ENCODE results near the gene FCAR.
"Not testable (repeated sequence)": the region's sequence is repeated elsewhere in the genome, so short reads cannot be mapped to it uniquely, and the experiment has no call there.

Gene FCAR

GRCh38 chr19:54873990-54874389 is at the start of gene FCAR:
TSS of gene FCAR (plus strand) at chr19:54874235. CDS start at chr19:54874290, 55 bp downstream.
- DNase-seq (ENCODE audit: low spot score) = no peak

GRCh38 chr19:54824416-54824815 is 49.6 kb upstream of the FCAR start:
- DNase-seq (ENCODE audit: low spot score) = not testable (repeated sequence)

- DNase-seq (ENCODE audit: low spot score) = not testable (repeated sequence)
Observed at GRCh38 chr19:54825326-54825725, 48.7 kb upstream of the FCAR start.

DNA sequence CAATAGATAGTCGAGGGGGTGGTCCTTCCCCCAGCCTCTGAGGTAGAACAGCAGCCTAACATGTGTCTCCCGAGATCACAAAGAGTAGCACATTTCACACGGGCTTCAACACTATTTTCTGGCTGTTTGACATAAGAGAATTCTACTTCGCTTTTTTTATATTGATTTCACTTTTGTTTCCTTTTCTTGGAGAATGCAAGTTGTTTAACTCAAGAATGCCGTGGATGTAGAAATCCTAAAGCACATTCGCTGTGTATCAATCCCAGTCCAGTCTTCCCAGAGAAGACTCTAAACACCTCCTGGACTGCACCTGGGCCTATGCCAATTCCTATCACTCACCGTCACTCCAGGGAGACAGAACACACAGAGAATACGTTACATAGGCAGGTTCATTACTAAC is 46.0 kb upstream of the FCAR start:
- not testable (repeated sequence) for DNase-seq (ENCODE audit: low spot score)

GRCh38 chr19:54832496-54832895 is 41.5 kb upstream of the FCAR start, which contains the start of gene KIR2DS4:
TSS of gene KIR2DS4 (plus strand) at chr19:54832676.
- DNase-seq (ENCODE audit: low spot score) = not testable (repeated sequence)

GRCh38 chr19:54835126-54835525 is 38.9 kb upstream of the FCAR start:
- DNase-seq (ENCODE audit: low spot score) = not testable (repeated sequence)

- not testable (repeated sequence) for DNase-seq (ENCODE audit: low spot score)
Observed at GRCh38 chr19:54837522-54837921, 36.5 kb upstream of the FCAR start.

GRCh38 chr19:54843171-54843570 is 30.9 kb upstream of the FCAR start:
- DNase-seq (ENCODE audit: low spot score) = not testable (repeated sequence)

DNA sequence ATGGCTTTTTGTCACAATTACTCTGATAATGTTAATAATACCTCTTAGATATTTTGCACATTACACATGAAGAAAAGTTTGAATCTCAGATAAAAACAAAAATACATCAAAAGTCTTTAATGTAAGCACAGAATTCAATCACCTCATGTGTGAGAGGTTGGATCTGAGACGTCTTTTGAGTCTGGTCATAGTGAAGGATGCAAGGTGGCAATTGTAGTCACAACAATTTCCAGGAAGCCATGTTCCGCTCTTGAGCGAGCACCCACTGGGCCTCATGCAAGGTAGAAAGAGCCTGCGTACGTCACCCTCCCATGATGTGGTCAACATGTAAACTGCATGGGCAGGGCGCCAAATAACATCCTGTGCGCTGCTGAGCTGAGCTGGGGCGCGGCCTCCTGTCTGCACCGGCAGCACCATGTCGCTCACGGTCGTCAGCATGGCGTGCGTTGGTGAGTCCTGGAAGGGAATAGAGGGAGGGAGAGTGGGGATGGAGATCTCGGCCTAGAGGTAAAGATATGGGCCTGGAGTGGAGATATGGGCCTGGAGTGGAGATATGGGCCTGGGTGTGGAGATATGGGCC is 23.9 kb upstream of the FCAR start, which contains the start of gene KIR3DL2:
KIR3DL2 (plus strand) TSS at position 383 of the 580 bp plus-strand sequence; CDS start at position 416, 33 bp downstream.
- not testable (repeated sequence) for DNase-seq (ENCODE audit: low spot score)

DNA sequence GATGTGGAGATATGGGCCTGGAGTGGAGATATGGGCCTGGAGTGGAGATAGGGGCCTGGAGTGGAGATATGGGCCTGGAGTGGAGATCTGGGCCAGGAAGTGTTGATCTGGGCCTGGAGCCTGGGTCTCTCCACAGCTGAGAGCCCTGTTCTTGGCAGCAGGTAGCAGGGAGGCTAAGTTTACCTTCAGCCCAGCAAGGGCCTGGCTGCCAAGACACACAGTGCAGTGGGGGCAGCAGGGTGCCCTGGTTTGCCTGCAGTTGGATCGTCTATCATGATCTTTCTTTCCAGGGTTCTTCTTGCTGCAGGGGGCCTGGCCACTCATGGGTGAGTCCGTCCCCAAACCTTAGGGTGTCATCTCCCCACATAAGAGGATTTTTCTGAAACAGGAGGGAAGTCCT is 23.1 kb upstream of the FCAR start:
- no peak for DNase-seq (ENCODE audit: low spot score)

DNA sequence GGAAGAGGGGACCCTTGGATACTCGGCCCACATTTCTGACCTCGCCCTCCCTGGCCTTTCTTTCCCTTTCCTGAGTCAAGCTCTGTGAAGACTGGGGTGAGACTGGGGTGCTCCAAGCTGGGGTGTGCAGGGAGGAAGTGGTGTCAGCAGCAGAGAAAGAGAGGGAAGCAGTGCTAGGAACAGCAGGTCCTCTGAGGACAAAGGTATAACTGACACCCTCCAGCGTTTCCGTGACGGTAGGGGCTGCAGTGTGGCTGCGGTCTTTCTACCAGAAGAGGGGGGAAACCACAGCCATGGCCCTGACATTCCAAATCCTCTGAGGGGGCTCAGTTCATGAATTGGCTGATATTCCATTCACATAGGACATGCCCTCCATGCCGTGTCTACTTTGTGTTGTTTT is 22.7 kb upstream of the FCAR start:
- no peak for DNase-seq (ENCODE audit: low spot score)

DNA sequence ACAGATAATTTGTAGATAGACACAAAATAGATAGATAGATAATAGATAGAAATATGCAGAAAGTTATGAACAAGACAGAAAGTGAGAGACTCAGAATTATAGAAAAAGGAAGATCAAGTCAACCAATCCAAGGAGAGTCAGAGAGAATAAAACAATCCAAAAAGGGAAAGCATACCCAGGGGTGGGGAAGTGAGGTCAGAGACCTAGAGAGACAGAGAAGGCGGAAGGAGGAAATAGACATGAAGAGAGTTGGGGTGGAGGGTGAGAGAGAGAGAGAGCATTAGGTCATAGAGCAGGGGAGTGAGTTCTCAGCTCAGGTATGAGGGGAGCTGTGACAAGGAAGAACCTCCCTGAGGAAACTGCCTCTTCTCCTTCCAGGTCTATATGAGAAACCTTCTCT is 18.8 kb upstream of the FCAR start:
- not testable (repeated sequence) for DNase-seq (ENCODE audit: low spot score)

DNA sequence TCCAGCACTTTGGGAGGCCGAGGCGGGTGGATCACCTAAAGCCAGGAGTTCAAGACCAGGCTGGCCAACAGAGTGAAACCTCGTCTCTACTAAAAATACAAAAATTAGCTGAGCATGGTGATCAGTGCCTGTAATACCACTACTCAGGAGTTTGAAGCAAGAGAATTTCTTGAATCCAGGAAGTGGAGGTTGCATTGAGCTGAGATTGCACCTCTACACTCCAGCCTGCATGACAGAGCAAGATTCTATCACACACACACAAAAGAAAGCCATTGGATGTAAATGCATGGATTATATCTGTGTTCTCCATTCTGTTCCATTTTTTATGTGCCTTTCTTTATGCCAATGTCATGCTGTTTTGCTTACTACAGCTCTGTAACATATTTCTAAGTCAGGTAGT is 15.6 kb upstream of the FCAR start:
- DNase-seq (ENCODE audit: low spot score) = not testable (repeated sequence)

DNA sequence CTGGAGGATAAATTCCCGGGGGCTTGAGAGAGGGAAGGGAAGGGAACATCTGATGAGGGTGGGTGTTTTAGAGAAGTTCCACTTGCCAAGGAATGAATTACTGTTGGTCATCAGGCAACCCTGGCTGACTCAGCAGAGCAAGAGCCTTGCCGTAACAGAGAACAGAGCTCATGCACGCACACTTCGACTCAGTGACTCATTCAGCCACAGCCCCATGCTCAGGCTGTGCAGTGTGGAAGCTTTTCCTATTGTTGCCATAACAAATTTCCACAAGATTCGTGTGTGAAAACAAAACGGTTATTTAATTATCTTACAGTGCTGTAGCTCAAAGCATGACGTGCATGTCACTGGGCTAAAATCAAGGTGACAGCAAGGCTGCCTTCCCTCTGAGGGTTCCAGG is 14.6 kb upstream of the FCAR start:
- not testable (repeated sequence) for DNase-seq (ENCODE audit: low spot score)

DNA sequence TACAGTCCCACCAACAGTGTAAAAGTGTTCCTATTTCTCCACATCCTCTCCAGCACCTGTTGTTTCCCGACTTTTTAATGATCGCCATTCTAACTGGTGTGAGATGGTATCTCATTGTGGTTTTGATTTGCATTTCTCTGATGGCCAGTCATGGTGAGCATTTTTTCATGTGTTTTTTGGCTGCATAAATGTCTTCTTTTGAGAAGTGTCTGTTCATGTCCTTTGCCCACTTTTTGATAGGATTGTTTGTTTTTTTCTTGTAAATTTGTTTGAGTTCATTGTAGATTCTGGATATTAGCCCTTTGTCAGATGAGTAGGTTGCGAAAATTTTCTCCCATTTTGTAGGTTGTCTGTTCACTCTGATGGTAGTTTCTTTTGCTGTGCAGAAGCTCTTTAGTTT is 10.6 kb upstream of the FCAR start:
- DNase-seq (ENCODE audit: low spot score) = not testable (repeated sequence)

- no peak for DNase-seq (ENCODE audit: low spot score)
Observed at GRCh38 chr19:54871696-54872095, 2.3 kb upstream of the FCAR start.

DNA sequence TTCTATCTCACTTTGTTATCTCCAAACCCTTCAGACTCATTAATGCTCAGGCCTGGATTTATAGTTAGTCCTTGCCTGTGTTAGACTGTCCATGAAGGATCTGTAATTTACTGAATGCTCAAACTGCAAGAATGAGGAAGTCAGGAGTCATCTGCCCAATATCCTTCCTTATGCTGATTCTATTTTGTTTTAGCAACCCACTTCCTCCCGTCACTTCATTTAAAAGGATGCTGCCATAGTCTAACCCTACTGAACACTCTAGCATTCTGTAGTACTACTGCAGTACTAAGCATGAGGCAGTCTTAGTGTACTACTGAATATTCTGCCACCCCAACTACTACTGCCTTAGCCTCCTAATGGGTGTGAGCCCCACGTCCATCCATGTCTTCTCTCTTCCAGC is 1.5 kb downstream of the FCAR start:
- DNase-seq (ENCODE audit: low spot score) = no peak

DNA sequence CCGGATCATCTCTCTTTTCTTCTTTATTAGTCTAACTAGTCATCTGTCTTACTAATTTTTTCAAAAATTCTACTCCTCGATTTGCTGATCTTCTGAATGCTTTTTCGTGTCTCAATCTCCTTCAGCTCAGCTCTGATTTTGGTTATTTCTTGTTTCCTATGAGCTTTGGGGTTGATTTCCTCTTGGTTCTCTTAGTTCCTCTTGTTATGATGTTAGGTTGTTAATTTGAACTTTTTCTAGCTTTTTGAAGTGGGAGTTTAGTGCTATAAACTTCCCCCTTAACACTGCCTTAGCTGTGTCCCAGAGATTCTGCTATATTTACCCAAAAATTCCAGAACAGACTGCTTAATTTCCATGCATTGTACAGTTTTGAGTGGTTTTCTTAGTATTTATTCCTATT is 3.4 kb downstream of the FCAR start:
- DNase-seq (ENCODE audit: low spot score) = no peak

DNA sequence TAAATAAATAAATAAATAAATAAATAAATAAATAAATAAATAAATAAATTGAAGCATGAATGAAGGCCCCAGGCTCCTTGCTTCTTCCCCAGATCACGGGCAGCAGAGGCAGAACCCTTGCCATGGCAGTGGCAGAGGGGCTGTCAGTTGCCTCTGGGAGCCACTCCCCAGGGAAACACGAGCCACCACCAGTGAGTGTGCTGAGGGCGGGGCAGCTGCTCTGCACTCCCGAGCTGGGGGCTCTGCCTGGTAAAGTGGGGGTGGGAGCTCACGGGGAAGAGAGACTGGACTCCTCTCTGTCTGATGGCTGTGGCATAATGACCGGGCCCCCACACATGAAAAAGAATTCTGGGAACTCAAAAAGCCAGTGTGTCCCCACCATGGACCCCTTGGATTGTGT is 7.8 kb downstream of the FCAR start:
- DNase-seq (ENCODE audit: low spot score) = no peak

- no peak for DNase-seq (ENCODE audit: low spot score)
Observed at GRCh38 chr19:54882758-54883157, 8.7 kb downstream of the FCAR start.

GRCh38 chr19:54883228-54883627 is 9.2 kb downstream of the FCAR start:
- DNase-seq (ENCODE audit: low spot score) = no peak

- no peak for DNase-seq (ENCODE audit: low spot score)
Observed at GRCh38 chr19:54888239-54888638, 14.2 kb downstream of the FCAR start.

GRCh38 chr19:54889566-54889965 is 15.5 kb downstream of the FCAR start:
- no peak for DNase-seq (ENCODE audit: low spot score)

DNA sequence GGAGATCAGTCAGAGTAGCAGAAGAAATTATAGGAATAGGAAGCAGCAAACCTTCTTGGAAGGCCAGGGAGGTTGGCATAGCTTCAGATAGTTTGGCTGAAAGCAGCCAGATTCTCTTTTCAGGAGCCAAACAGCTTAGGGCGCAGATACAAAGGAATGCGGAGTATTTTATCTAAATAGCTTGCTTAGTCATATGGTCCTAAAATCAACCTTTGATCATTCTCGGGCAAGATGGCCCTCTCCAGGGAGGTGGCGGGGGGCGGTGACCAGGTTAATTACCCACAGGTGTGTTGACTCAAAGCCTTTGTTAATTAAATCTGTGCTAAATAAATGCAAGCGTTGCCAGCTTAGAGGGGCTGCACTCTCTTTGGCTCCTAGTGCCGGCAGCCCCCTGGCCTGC is 19.4 kb downstream of the FCAR start:
- DNase-seq (ENCODE audit: low spot score) = no peak
